HepG2 (cell line): ENCODE results near the gene ITIH1.

Experiments used
- CTCF ChIP-seq: sonication (generic); formaldehyde crosslinking; IDR thresholded peaks from 2 replicates; pipeline ENCODE4 v1.5.0; 2020; ENCODE audit warnings: mild to moderate bottlenecking, missing genetic modification reagents, moderate library complexity
- DR1 ChIP-seq: sonication (generic); formaldehyde crosslinking; IDR thresholded peaks from 2 replicates; pipeline ENCODE4 v1.8.0; 2021; ENCODE audit warnings: mild to moderate bottlenecking, missing genetic modification reagents, inconsistent platforms
- EZH2 ChIP-seq: conservative IDR thresholded peaks from 2 replicates; pipeline ENCODE4 v1.6.1; 2012; ENCODE audit warnings: mild to moderate bottlenecking, low read depth, low read length, moderate library complexity
- FOXA1 ChIP-seq, 2 experiments: fragments of 450-650 bp in 1 of 2; sonication (generic) in 1 of 2; formaldehyde crosslinking in 1 of 2; IDR thresholded peaks; 2 replicates each; pipeline versions ENCODE4 v1.4.0 to v1.6.1; 2016 to 2020; ENCODE audit warnings: missing genetic modification reagents in 1 of 2
- REST ChIP-seq, 2 experiments: IDR thresholded peaks; 2 replicates each; pipeline ENCODE4 v1.6.1; 2011 to 2012; ENCODE audit warnings: low read length in 2 of 2, borderline replicate concordance in 1 of 2, low read depth in 1 of 2, mild to moderate bottlenecking in 1 of 2, moderate library complexity in 1 of 2
- TAF1 ChIP-seq: sonication (generic); formaldehyde crosslinking; IDR thresholded peaks from 2 replicates; pipeline ENCODE4 v1.4.0; 2020; ENCODE audit warnings: missing genetic modification reagents
- TFDP1 ChIP-seq: IDR thresholded peaks from 2 replicates; pipeline ENCODE4 v1.6.1; 2016; ENCODE audit warnings: missing compliant biosample characterization, missing genetic modification reagents, borderline replicate concordance
- ZNF337 ChIP-seq: sonication (generic); formaldehyde crosslinking; IDR thresholded peaks from 2 replicates; pipeline ENCODE4 v1.5.1; 2020; ENCODE audit warnings: missing genetic modification reagents, low read depth, mild to moderate bottlenecking, borderline replicate concordance
- ZSCAN20 ChIP-seq: sonication (generic); formaldehyde crosslinking; IDR thresholded peaks from 2 replicates; pipeline ENCODE4 v1.4.0; 2020; ENCODE audit warnings: missing genetic modification reagents, mild to moderate bottlenecking, borderline replicate concordance

- TF ChIP-seq DR1 (no peak), TFDP1 (CRISPR knock-in tag) (no peak), FOXA1 (IDR thresholded peaks at IDR 0.05) (no peak), FOXA1 (CRISPR knock-in tag; IDR thresholded peaks at IDR 0.05) (no peak), ZSCAN20 (CRISPR knock-in tag) (no peak), CTCF (CRISPR knock-in tag) (no peak), ZNF337 (no peak), REST (IDR thresholded peaks at IDR 0.05; ENCODE audit: borderline replicate concordance in 1 of 2, low read depth in 1 of 2, low read length in 2 of 2) (no peak), TAF1 (CRISPR knock-in tag) (no peak), EZH2 (no peak)
These were observed 15.7 kb downstream of the ITIH1 start for GRCh38 chr3:52792961-52793695.
